SW480 (cell line): Measurements from ENCODE around the gene ZBTB6.
"Not testable (repeated sequence)": the region's sequence is repeated elsewhere in the genome, so short reads cannot be mapped to it uniquely, and the experiment has no call there.

Experiments
- DNase-seq: peaks from one replicate; pipeline ENCODE4 v3.0.0-alpha.2; 2016; ENCODE audit warnings: low spot score

Gene ZBTB6

DNA sequence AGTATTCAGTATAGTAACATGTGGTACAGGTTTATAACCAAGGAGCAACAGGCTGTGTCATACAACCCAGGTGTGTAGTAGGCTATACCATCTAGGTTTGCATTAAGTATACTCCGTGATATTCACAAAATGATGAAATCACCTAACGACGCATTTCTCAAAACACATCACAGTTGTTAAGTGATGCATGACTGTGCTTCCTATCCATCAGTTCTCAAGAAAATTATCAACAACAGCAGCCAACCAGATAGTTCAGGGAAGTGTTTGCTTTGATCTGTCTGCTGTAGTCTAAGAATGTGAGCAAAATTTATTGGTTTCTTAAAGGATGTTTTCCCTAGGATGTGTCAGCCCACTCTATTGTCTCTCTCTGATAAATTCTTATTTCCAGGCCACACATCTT lies 10.8 kb upstream of the ZBTB6 start:
- no peak for DNase-seq

- no peak for DNase-seq
These were observed 9.6 kb upstream of the ZBTB6 start for GRCh38 chr9:122922713-122923112.

DNA sequence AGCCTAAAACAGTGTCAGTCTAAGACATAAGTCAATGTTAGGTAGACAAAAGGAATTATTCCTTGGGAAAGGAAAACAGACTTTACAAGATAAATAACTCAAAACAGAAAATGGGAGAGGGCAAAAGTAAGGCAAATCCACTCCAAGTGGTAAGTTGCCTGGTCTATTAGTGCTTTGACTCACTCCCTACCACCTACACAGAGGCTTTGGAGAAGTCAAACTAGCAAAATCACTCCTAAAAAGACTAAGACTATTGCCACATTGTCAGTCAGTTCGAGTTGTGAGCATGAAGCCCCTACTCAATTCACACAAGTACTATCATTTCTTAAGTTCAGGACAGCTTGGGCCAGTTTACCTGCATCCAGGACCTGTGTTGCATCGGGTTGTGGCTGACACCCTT lies 5.2 kb upstream of the ZBTB6 start:
- DNase-seq = no peak

- no peak for DNase-seq
These were observed 506 bp downstream of the ZBTB6 start for GRCh38 chr9:122912671-122912963.

DNA sequence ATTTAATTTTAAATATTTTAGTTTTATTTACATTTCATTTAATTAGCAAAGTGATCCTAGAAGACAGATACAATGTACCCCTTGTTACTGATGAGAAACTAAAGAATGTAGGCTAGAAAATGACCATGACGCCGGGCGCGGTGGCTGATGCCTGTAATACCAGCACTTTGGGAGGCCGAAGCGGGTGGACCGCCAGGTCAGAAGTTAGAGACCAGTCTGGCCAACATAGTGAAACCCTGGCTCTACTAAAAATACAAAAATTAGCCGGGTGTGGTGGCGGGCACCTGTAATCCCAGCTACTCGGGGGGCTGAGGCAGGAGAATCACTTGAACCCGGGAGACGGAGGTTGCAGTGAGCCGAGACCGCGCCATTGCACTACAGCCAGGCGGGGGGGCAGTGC lies 7.0 kb downstream of the ZBTB6 start:
- not testable (repeated sequence) for DNase-seq

DNA sequence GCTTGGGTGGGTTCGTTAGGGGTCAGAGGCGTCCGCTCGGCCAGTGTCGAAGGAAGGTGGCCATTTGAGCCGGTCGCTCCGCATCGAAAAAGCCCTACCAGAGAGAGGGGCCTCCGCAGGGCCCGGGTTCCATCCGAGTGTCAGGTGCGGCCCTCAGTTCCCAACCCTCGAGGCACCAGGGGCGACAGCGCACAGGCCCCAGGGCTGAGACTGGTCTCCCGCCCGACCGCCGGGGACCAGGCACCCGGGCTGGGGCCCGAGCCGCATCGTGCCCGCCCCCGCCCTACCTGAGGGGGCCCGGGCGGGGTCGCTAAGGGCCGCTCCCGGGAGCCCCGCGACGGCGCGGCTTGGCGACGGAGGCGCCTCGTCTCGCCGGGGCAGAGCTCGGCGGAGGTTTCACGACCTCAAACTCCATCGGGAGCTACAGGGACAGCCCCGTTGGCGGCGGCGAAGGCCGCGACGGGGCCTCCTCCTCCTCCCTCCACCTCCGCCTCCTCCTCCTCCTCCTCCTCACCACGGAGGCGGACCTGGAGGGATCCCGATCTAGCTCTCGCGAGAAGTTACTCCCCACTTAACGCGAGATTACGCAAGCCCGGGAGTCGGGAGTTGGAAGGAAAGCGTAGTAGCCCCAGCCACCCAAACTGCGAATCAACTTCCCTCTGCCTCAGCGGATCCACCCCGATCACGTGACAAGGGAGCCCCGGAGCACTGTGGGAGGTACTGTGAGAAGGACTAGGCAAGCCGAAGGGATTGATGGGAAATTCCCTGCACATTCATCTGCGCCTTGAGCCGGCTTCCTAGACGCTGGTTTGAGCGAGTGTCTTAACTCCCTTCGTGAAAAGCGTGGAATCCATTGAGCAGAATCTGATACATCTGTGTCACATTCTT lies 8.1 kb downstream of the ZBTB6 start, which contains the start of gene RC3H2:
Gene RC3H2, minus strand, starts transcription at position 537 of the 888 bp plus-strand sequence. CDS start 7,850 bp downstream, outside the sequence.
- DNase-seq = peak; percentile 99

- peak; percentile 55 for DNase-seq
These were observed 8.7 kb downstream of the ZBTB6 start for GRCh38 chr9:122904466-122904822.

- DNase-seq = no peak
These were observed 12.3 kb downstream of the ZBTB6 start for GRCh38 chr9:122900791-122901190.

DNA sequence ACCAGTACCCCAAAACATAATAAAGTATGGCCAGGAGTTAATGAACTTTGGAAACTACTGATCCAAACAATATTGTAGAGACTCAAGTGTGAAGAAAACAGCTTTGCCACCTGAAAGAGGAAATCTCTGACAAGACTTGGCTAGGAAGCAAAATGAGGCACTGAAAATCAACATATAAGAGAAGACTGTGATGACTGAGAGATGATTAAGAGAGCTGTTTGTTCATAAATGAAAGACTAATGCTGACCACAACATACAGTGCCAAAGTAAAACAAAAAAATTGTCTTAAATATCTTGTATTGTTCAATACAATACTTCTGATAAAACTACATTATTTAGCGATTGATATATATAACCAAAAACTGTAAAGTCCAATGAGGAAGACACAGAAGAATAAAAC lies 15.2 kb downstream of the ZBTB6 start:
- DNase-seq = peak; percentile 39

DNA sequence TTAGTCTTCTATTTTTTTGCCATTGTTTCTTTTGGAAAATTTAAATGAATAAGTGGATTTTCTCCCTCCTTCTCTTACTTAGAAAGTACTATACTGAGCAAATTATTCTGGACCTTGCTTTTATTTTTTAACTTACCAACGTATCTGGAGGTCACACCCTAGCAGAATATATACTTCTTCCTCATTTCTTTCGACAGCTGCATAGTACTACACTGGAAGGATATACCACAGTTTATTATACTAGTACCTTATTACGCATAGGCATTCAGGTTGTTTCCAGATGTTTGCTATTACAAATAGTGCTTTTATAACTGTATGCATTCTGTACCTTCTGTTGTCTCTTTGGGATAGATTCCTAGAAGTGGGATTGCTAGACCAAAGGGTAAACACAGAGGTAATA lies 24.6 kb downstream of the ZBTB6 start:
- DNase-seq = no peak

- no peak for DNase-seq
These were observed 30.0 kb downstream of the ZBTB6 start for GRCh38 chr9:122883125-122883524.

- DNase-seq = no peak
These were observed 33.7 kb downstream of the ZBTB6 start for GRCh38 chr9:122879443-122879842.

DNA sequence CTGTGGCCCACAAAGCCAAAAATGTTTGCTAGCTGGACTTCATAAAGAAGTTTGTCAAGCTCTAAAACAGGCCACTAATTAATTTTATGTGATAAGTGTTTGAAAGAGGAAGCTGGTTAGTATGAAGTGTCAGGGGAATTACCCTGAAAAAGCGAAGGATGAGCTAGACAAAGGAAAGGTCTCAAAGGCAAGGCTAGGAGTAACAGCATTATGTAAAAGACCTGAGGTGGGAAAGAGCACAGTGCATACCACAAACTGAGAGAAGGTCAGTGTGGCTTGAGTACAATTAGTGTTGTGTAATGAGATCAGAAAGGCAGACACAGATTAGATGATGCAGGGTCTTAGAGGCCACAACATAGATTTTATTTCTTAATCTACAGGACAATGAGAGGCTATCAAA lies 37.6 kb downstream of the ZBTB6 start:
- no peak for DNase-seq

GRCh38 chr9:122867276-122867675 lies 45.8 kb downstream of the ZBTB6 start:
- not testable (repeated sequence) for DNase-seq

- no peak for DNase-seq
These were observed 47.0 kb downstream of the ZBTB6 start for GRCh38 chr9:122866079-122866478.

GRCh38 chr9:122865300-122865699 lies 47.8 kb downstream of the ZBTB6 start:
- no peak for DNase-seq

DNA sequence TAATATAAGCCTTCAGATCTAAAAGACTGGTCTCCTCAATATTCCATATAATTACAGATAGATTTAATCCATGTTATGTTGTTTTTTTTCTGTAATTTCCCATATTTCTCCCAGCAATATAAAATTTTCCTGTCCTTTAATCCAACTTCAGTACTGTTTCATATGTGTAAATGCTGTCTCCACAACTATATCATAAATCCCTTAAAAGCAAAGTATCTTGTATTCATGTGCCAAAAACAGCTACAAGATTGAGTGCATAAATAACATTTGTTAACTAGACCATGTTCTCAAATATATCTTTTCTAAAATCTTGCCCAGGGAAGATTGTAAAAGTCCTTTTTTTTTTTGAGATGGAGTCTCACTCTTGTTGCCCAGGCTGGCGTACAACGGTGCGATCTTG lies 49.7 kb downstream of the ZBTB6 start:
- DNase-seq = no peak

DNA sequence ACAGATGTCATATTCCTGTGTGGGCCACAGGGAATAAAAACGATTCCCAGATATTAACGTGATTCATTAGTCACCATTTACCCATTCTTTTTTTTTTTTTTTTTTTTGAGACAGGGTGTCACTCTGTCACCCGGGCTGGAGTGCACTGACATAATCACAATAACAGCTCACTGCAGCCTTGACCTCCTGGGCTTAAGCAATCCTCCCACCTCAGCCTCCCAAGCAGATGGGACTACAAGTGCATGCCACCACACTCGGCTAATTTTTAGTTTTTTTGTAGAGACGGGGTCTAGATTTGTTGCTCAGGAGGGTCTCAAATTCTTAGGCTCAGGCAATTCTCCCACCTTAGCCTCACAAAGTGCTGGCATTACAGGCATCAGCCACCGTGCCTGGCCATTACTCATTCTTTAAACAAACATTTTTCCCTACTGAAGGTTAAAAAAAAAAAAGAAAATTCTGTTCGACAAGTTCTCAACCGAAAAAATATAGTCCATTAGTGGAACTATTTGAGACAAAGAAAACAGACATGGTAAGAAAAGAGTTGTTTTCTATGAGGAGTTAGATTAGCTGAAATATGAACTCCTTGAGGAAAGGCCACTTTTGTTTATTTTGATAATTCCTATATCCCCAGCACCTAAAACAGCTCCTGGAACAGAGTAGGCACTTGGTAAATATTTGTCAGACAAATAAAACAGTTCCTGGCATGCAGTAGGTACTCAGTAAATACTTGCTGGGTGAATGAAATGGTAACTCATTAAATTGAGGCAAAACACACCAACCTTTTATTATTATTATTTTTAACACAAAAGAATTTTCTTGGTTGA lies 52.6 kb downstream of the ZBTB6 start:
- no peak for DNase-seq
